Urinary bladder (tissue), 4 donors: Measurements from ENCODE around the gene KRTAP10-6. TPM values are rescaled to one million over a fixed set of nuclear protein-coding genes. Genes with fewer than 3 reads are reported as not detected.
"Not testable (repeated sequence)": the region's sequence is repeated elsewhere in the genome, so short reads cannot be mapped to it uniquely, and the experiment has no call there.

Source experiments
- DNase-seq: peaks from one replicate; pipeline ENCODE4 v3.0.0-alpha.2; 2015; ENCODE audit errors: extremely low spot score
- H3K27ac ChIP-seq: one replicate; pipeline ENCODE4 v1.5.1; 2013; ENCODE audit warnings: low read depth, mild to moderate bottlenecking, moderate library complexity
- H3K36me3 ChIP-seq: one replicate; pipeline ENCODE4 v1.6.1; 2013; ENCODE audit warnings: mild to moderate bottlenecking, moderate library complexity; ENCODE audit not compliant: insufficient read depth
- H3K4me1 ChIP-seq: one replicate; pipeline ENCODE4 v1.6.1; 2013; ENCODE audit warnings: mild to moderate bottlenecking, moderate library complexity; ENCODE audit not compliant: insufficient read depth
- H3K4me3 ChIP-seq: one replicate; pipeline ENCODE4 v1.5.1; 2013; ENCODE audit warnings: low read depth, low read length
- WGBS: extraction: QIAGEN DNeasy Blood & Tissue Kit; methylation state at CpG from one replicate; pipeline ENCODE4 v1.1.7; 2013; 5-methylcytosine and 5-hydroxymethylcytosine counted together
- polyA plus RNA-seq: library from polyadenylated mRNA; stranded (reverse); fragments of 200-250 nt; gene quantifications from one replicate; pipeline ENCODE4 v1.2.3, GENCODE V29; 2013
- total RNA-seq: library from RNA; depleted of rRNA; stranded (reverse); fragments of >200 nt; gene quantifications from one replicate; pipeline ENCODE4 v1.2.3, GENCODE V29; 2014
- donor health status: healthy with polysubstance abuse.
- donor health status: healthy.

Gene KRTAP10-6
- total and polyA plus RNA-seq, 2 donors, result not detected

GRCh38 chr21:44572959-44573583 is 19.2 kb downstream of the KRTAP10-6 start:
- Histone ChIP-seq H3K27ac (no peak overlapping the region), H3K4me3 (no peak overlapping the region), H3K36me3 (no peaks in the 10 kb centered on the region), H3K4me1 (no peaks in the 10 kb centered on the region)
- no peak for DNase-seq
- WGBS, result 81% methylated on average over 15 of the region's 15 CpGs

DNA sequence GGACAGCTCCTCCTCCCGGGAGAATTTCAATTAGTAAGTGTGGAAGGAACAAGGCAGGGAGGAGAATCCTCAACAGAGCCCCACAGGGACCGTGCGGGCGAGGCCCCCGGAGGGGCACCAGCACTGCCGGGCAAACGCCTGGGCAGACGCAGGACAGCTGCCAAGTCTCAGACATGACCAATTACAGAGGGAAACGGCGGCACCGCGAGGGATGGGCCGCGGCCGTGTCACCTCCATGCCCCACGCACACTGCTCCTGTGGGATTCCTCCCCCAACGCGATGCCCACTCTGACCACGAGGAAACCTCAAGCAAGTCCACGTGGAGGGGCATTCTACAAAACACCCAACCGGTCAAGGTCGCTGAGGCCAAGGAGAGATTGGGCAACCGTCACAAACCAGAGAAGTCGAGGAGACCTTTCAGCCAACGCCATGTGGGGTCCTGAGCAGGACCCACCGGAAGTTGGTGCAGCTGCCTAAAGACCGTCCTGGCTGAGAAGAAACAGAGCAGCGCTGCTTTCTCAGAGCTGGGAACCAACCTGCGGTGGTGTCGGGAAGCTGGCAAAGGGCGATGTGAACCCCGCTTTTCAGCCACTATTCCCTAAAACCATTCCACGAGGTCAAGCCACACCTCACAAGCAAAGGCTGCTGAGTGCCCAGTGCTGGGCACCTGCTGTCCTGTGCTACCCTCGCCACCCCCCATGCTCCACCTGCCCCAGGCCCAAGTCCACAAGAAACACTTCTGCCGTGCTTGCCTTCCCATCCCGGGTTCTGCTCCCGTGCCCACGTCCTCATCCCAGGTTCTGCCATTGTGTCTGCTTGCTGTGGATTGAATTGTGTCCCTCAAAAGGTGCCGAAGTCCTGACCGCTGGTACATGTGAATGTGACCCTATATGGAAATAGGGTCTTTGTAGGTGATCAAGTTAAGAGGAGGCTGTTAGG is 20.2 kb downstream of the KRTAP10-6 start:
- H3K4me3 ChIP-seq, result no peak overlapping the region

DNA sequence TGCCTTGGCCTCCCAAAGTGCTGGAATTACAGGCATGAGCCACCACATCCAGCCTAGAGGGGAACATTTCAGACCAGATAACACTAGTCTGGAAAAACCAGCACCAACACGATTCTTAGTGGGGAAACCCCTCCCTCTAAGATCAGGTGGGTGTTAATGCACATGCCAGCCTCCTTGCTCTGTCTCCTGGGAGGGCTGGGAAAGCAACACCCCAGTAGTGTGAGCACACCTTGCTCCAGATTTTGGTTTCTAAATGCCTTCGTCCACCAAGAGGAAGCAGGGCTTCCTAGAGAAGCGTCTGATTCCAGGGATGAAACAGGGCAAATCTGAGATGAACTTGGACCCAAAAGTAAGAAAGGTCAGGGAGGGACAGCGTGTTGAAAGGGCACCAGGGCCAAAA is 21.0 kb downstream of the KRTAP10-6 start:
- WGBS, result 78% methylated on average over 4 of the region's 4 CpGs
- no peak for DNase-seq
- Histone ChIP-seq H3K27ac (no peak overlapping the region), H3K4me1 (no peaks in the 10 kb centered on the region), H3K4me3 (no peak overlapping the region), H3K36me3 (no peaks in the 10 kb centered on the region)

More for the DNA sequence above, 20.2 kb downstream of the KRTAP10-6 start:
- no peak for DNase-seq
- Histone ChIP-seq H3K4me1 (no peaks in the 10 kb centered on the region), H3K27ac (no peak overlapping the region), H3K36me3 (no peaks in the 10 kb centered on the region)
- WGBS, result 90% methylated on average over 40 of the region's 40 CpGs

DNA sequence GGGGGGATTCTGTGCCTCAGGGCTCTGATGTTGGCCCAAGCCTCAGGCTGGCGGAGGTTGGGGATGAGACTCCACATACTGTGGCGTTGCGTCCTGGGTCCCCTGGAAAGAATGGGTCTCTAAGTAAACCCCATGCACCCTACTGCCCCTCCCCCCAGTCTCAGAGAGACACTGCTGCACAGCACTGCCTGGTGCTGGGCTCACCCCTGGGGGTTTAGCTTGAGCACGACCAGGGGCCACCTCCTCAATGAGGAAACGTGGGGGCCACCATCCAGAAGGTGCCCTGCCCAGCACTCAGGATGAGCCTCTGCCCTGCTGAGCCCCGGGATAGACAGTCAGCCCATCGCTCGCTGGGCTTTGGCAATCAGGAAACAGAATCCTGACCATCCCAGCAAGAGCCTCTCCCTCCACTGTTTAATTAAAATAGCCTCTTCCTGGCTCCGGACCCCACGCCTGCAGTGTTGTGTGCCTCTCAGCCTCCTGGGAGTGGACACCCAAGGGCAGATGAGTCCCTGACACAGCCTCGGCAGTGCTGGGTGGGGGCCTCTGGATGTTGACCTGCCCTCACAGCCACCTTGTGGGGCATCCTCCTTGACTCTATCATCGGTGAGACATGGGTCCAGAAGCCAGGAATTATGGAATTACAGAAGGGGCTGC is 22.3 kb downstream of the KRTAP10-6 start:
- no peak for DNase-seq
- no peaks in the 10 kb centered on the region for H3K36me3 ChIP-seq
- no peaks in the 10 kb centered on the region for H3K4me1 ChIP-seq
- H3K27ac ChIP-seq, result no peak overlapping the region
- no peak overlapping the region for H3K4me3 ChIP-seq
- 84% methylated on average over 12 of the region's 12 CpGs for WGBS

GRCh38 chr21:44568667-44569556 is 23.4 kb downstream of the KRTAP10-6 start:
- H3K27ac ChIP-seq, result no peak overlapping the region
- DNase-seq, result no peak
- WGBS, result 73% methylated on average over 27 of the region's 27 CpGs

GRCh38 chr21:44568261-44568660 is 24.0 kb downstream of the KRTAP10-6 start:
- no peak overlapping the region for H3K27ac ChIP-seq

More at GRCh38 chr21:44568667-44569556, 23.4 kb downstream of the KRTAP10-6 start:
- Histone ChIP-seq H3K4me1 (no peaks in the 10 kb centered on the region), H3K4me3 (no peak overlapping the region), H3K36me3 (no peaks in the 10 kb centered on the region)

DNA sequence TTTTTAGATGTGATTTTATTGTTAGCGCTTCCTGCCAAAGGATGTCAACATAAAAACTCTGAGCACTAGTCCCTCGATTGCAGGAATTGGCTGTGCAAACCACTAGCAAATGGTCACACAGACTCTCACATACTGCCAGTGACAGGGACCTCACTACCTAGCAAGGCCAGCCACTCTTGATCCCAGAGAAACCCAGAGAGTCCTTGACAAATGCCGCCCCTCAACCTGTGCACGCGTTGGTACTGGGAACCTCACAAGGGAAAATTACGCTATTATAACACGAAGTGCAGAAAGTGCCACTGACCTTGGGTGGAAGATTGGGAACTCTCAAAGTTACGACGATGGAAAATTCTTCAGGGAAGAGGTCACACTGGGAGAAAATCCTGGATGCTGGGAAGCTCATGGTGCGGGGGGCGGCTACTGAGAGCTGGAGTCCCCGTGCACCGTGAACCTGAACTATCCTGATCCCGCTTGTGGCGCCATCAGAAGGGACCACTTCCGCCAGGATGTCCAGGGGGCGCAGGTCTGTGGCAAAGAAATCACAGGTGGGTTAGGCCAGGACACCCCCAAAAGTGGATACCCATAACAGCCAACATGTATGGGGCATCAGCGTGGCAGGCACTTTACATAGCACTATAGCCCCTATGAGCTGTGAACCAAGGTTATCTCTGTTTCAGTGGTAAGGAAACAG is 24.7 kb downstream of the KRTAP10-6 start:
- H3K36me3 ChIP-seq, result no peaks in the 10 kb centered on the region
- DNase-seq, result no peak
- WGBS, result 91% methylated on average over 18 of the region's 18 CpGs
- H3K27ac ChIP-seq, result no peak overlapping the region
- no peak overlapping the region for H3K4me3 ChIP-seq
- no peaks in the 10 kb centered on the region for H3K4me1 ChIP-seq

More at GRCh38 chr21:44568261-44568660, 24.0 kb downstream of the KRTAP10-6 start:
- no peak for DNase-seq
- Histone ChIP-seq H3K4me3 (no peak overlapping the region), H3K4me1 (no peaks in the 10 kb centered on the region), H3K36me3 (no peaks in the 10 kb centered on the region)
- WGBS, result 79% methylated on average over 12 of the region's 12 CpGs

DNA sequence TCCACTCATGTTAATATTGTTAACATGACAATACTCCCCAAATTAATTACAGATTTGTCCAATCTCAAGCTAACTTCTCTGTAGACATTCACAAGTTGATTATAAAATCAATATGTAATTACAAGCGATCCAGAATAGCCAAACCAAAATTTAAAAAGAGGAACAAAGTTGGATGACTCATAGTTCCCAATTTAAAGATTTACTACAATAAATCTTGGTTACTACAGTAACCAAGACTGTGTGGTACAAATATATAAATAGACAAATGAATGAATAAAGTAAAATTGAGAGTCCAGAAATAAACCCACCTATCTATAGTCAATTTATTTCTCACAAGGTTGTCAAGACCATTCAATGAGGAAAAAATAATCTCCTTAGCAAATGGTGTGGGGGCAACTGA is 25.9 kb downstream of the KRTAP10-6 start:
- Histone ChIP-seq H3K4me3 (no peak overlapping the region), H3K4me1 (no peaks in the 10 kb centered on the region), H3K36me3 (no peaks in the 10 kb centered on the region), H3K27ac (no peak overlapping the region)
- 66% methylated on average over 1 of the region's 1 CpG for WGBS
- no peak for DNase-seq

DNA sequence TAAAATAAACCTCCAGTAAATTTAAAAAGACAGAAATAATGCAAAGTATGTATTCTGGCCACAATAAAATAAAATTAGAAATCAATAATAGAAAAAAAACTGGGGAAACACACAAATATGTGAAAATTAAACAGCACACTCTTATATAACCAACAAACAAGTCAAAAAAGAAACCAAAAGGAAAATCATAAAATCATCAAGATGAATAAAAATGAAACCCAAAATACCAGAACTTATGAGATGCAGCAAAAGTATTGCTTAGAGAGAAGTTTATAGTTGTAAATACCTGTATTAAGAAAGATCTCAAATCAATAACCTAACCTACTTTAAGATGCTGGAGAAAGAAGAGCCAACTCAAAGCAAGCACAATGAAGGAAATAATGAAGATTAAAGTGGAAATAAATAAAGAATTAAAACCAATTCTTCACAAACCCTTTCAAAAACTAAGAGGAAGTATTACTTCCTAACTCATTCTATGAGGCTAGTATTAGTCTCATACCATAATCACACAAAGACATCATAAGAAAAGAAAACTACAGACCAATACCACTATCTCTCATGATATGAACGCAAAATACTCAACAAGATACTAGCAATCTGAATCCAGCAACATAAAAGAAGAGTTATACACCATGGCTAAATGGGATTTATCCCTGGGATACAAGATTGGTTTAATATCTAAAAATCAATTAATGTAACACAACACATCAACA is 27.3 kb downstream of the KRTAP10-6 start:
- H3K4me3 ChIP-seq, result no peak overlapping the region
- H3K36me3 ChIP-seq, result no peaks in the 10 kb centered on the region
- H3K27ac ChIP-seq, result no peak overlapping the region
- no peak for DNase-seq
- WGBS, result 37% methylated on average over 1 of the region's 1 CpG
- no peaks in the 10 kb centered on the region for H3K4me1 ChIP-seq

- no peaks in the 10 kb centered on the region for H3K4me1 ChIP-seq
- DNase-seq, result no peak
- no peak overlapping the region for H3K4me3 ChIP-seq
- 92% methylated on average over 1 of the region's 1 CpG for WGBS
- no peaks in the 10 kb centered on the region for H3K36me3 ChIP-seq
- no peak overlapping the region for H3K27ac ChIP-seq
These were observed 28.2 kb downstream of the KRTAP10-6 start for GRCh38 chr21:44564099-44564498.

DNA sequence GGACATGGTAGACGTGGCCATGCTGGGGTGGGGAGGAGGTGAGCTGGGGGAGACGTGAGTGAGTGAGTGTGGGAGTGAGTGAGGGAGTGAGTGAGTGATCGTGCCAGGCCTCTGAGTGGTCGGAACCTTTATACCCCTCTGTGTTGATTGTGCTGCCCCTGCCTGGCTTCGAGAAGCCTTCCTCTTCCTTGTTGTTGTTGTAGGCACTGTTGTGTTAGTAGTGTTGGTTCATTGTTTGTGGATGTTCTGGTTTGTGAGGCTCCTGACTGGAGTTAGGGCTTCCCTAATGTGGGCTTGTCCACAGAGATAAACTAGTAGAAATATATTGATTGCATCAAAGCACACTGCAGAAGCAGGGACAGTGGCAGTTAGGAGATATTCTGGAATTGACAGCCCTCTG is 33.6 kb downstream of the KRTAP10-6 start, which contains the start of gene KRTAP10-3:
Gene KRTAP10-3, minus strand, starts transcription at position 101 of the 400 bp plus-strand sequence. Its CDS starts 80 bp downstream, at position 21.
- 53% methylated on average over 5 of the region's 5 CpGs for WGBS
- H3K4me3 ChIP-seq, result no peak within 1 kb of the TSS
- no peaks in the 10 kb centered on the region for H3K4me1 ChIP-seq
- no peak for DNase-seq
- H3K27ac ChIP-seq, result no peak within 1 kb of the TSS
- no peaks in the 10 kb centered on the region for H3K36me3 ChIP-seq

DNA sequence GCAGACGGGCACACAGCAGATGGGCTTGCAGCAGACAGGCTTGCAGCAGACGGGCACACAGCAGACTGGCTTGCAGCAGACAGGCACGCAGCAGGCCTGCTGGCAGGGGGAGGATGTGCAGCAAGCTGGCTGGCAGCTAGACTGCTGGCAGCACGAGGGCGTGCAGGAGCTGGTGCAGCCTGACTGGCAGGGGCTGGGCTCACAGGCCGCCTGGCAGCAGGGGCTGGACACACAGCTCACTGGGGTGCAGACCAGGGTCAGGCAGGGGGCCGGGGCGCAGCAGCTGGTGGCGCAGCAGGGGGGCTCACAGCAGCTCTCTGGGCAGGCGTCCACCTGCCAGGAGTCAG is 34.0 kb downstream of the KRTAP10-6 start:
- WGBS, result 65% methylated on average over 10 of the region's 10 CpGs
- not testable (repeated sequence) for DNase-seq, H3K4me3 ChIP-seq

More for the DNA sequence above, 34.0 kb downstream of the KRTAP10-6 start:
- not testable (repeated sequence) for H3K4me1 ChIP-seq, H3K27ac ChIP-seq, H3K36me3 ChIP-seq
